Body of pancreas (tissue), 4 donors: ENCODE measurements around the gene NHP2.

Experiments
- POLR2A ChIP-seq, 3 donors: fragments of 450-650 bp; IDR thresholded peaks; one replicate each; pipeline ENCODE4 v1.6.1; 2016; ENCODE audit warnings: antibody characterized with exemption in 3 of 3, mild to moderate bottlenecking in 2 of 3
- TF ChIP-seq, protein P1 (sequence below), 7 experiments: fragments of 450-650 bp in 4 of 7; fragments of 200-600 bp in 3 of 7; sonication (generic) in 3 of 7; IDR thresholded peaks; one replicate each; pipeline ENCODE4 v1.5.1; 2016 to 2019; ENCODE audit warnings: antibody characterized with exemption in 7 of 7

DNA sequence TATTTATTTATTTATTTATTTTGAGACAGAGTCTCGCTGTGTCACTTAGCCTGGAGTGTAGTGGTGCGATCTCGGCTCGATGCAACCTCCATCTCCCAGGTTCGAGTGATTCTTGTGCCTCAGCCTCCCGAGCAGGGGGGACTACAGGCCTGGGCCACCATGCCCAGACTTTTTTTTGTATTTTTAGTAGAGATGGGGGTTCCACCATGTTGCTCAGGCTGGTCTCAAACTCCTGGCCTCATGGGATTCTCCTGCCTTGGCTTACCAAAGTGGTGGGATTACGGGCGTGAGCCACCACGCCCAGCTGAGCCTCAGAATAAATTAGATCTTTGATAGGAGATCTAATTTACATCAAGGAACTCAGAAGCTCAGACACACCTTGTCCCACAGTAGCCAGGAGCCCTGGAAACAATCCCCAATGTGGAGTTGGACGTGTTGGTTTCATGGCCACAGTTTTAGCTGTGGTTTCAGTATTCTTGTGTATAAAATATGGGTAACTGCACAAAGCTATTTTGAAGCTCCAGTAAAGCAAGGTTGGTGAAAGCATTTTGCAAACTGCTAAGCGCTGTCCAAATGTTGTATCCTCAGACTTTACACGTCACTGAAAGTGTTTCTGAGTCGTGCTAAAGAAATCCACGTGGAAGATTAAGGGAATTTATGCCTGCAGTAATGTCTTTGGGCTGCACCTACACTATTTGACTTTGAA is 47.7 kb upstream of the NHP2 start:
- TF ChIP-seq, protein P1, sequence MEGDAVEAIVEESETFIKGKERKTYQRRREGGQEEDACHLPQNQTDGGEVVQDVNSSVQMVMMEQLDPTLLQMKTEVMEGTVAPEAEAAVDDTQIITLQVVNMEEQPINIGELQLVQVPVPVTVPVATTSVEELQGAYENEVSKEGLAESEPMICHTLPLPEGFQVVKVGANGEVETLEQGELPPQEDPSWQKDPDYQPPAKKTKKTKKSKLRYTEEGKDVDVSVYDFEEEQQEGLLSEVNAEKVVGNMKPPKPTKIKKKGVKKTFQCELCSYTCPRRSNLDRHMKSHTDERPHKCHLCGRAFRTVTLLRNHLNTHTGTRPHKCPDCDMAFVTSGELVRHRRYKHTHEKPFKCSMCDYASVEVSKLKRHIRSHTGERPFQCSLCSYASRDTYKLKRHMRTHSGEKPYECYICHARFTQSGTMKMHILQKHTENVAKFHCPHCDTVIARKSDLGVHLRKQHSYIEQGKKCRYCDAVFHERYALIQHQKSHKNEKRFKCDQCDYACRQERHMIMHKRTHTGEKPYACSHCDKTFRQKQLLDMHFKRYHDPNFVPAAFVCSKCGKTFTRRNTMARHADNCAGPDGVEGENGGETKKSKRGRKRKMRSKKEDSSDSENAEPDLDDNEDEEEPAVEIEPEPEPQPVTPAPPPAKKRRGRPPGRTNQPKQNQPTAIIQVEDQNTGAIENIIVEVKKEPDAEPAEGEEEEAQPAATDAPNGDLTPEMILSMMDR (IDR thresholded peaks at IDR 0.05), result no peak
- TF ChIP-seq POLR2A (IDR thresholded peaks at IDR 0.05), result no peak
